ENCODE data around the gene UPF3B. TPM values are rescaled to one million over a fixed set of nuclear protein-coding genes. Genes with fewer than 3 reads are reported as not detected.

UPF3B gene
- total and polyA plus RNA-seq, 2 of the 4 experiments (the other 2 are of a cell fraction) = 0.54 to 6.0 TPM

GRCh38 chrX:119880552-119881437 is 28.0 kb upstream of the UPF3B start:
- dilution Hi-C loops (cut with HindIII; ENCODE audit: low sequenced_read_pairs, unreplicated experiment) = no loop called here
- Histone ChIP-seq H3K4ac (ENCODE audit: low read depth, low read length) (no peak overlapping the region), H3K79me1 (ENCODE audit: low read depth in 1 of 2, low read length in 2 of 2) (no peaks in the 10 kb centered on the region), H4K20me1 (ENCODE audit: insufficient read depth, low read length) (no peaks in the 10 kb centered on the region), H3K4me1 (ENCODE audit: control insufficient read depth, insufficient read depth, low read length) (no peaks in the 10 kb centered on the region), H3K27ac (ENCODE audit: insufficient read depth, low read length) (no peak overlapping the region), H3K18ac (ENCODE audit: low read depth, low read length) (no peak overlapping the region), H3K9me1 (ENCODE audit: insufficient read depth, low read length) (no peaks in the 10 kb centered on the region), H3K23ac (ENCODE audit: low read depth, low read length) (no peak overlapping the region), H4K8ac (ENCODE audit: low read depth in 2 of 2, low read length in 2 of 2) (no peak overlapping the region), H2AK5ac (ENCODE audit: low read depth, low read length) (no peak overlapping the region), H3K36me3 (ENCODE audit: control insufficient read depth, insufficient read depth, low read length) (no peaks in the 10 kb centered on the region; the same call in 1 of the 2 replicates), H2AFZ (replicated peaks; ENCODE audit: low read length, poor library complexity) (no peak overlapping the region), H2AK9ac (replicated peaks; ENCODE audit: low read depth, low read length, poor library complexity) (no peak overlapping the region), H2BK120ac (ENCODE audit: low read depth, low read length) (no peak overlapping the region), H3K14ac (replicated peaks; ENCODE audit: low read depth, low read length) (no peak overlapping the region), H4K5ac (ENCODE audit: low read depth, low read length) (no peak overlapping the region), H3K56ac (ENCODE audit: extremely low read depth, insufficient read depth, low read length) (no peak overlapping the region), H3K27me3 (ENCODE audit: control insufficient read depth, insufficient read depth, low read length) (no peaks in the 10 kb centered on the region), H3K4me3 (ENCODE audit: insufficient read depth, low read depth, low read length) (no peak overlapping the region), H4K91ac (ENCODE audit: insufficient read depth, low read depth, low read length) (no peak overlapping the region), H2BK15ac (ENCODE audit: low read depth, low read length) (no peak overlapping the region), H3K4me2 (ENCODE audit: low read depth, low read length) (no peak overlapping the region), H2BK20ac (ENCODE audit: low read depth, low read length) (no peak overlapping the region), H2BK5ac (ENCODE audit: low read depth, low read length, poor library complexity, severe bottlenecking) (no peak overlapping the region), H3K9ac (ENCODE audit: low read depth, low read length) (no peak overlapping the region), H3K9me3 (ENCODE audit: control insufficient read depth, insufficient read depth, low read length) (no peaks in the 10 kb centered on the region)
- ATAC-seq (ENCODE audit: low read depth) = peak; percentile 95
- intact Hi-C loops (cut with micrococcal nuclease) = loop anchor here (10.0 kb wide), 1 partner anchor 366 kb away; no protein-coding TSS in a partner anchor
- POLR2A ChIA-PET (ENCODE audit: unreplicated experiment) = no interaction called here
- CTCF ChIA-PET = interaction anchor here (0.6 to 0.8 kb wide), 2 partner anchors 10 to 175 kb away, joined by 4 read pairs; no protein-coding TSS in a partner anchor
- in situ Hi-C loops (cut with MboI; ENCODE audit: low sequenced_read_pairs) = no loop called here
- DNase-seq = peak; percentile 63
- TF ChIP-seq MXI1 (IDR thresholded peaks at IDR 0.05; ENCODE audit: borderline replicate concordance, low read depth, low read length) (no peak), RFX5 (IDR thresholded peaks at IDR 0.05; ENCODE audit: low read depth, low read length) (no peak), RAD21 (IDR thresholded peaks at IDR 0.05; ENCODE audit: low read length) (peak; percentile 61), USF2 (IDR thresholded peaks at IDR 0.05; ENCODE audit: low read depth, low read length) (no peak), FOS (IDR thresholded peaks at IDR 0.05; ENCODE audit: low read depth, low read length) (no peak), SMC3 (IDR thresholded peaks at IDR 0.05; ENCODE audit: low read depth, low read length) (peak; percentile 37; the same call in 1 of the 2 replicates), CTCF (conservative IDR thresholded peaks at IDR 0.05; ENCODE audit: low read depth, low read length) (peak; percentile 62)
- no TSS peak for BruUV-seq (replicated peaks)
- 44% methylated on average over 2 of the region's 11 CpGs; no CpG with 5 or more reads in 1 of the 2 experiments for WGBS, 2 experiments (ENCODE audit: extremely low coverage in 2 of 2, insufficient read length in 1 of 2)

Measured in IMR-90 (cell line).